WTC11 (cell line): Measurements from ENCODE around the gene TMEM60. TPM values are rescaled to one million over a fixed set of nuclear protein-coding genes. Genes with fewer than 3 reads are reported as not detected.

Experiments
- ATAC-seq: fragments of 200-7000 bp; cut with Tn5 transposase; 2 replicates; pipeline ENCODE4 v1.10.0; 2021; ENCODE audit warnings: mild to moderate bottlenecking, moderate library complexity
- CTCF ChIA-PET: fragments of 300-600 bp; sonication (Branson Sonifier 250); formaldehyde crosslinking; loops from one replicate; lab custom pipeline; 2021; ENCODE audit warnings: antibody characterized with exemption; lab: Charles Lee
- POLR2A ChIA-PET: fragments of 350-600 bp; sonication (Branson Sonifier 250); formaldehyde crosslinking; loops from one replicate; lab custom pipeline; 2021; ENCODE audit warnings: antibody characterized with exemption; lab: Charles Lee
- DNase-seq: peaks from one replicate; pipeline ENCODE4 v3.0.0; 2021; ENCODE audit warnings: low spot score
- H3K27ac Mint-ChIP-seq: 2 replicates; pipeline ENCODE4 v1.8.0; 2021; ENCODE audit warnings: mixed read lengths
- H3K27me3 Mint-ChIP-seq: 2 replicates; pipeline ENCODE4 v1.8.0; 2021; ENCODE audit warnings: low read depth, mild to moderate bottlenecking, moderate library complexity, mixed read lengths
- H3K36me3 Mint-ChIP-seq: 2 replicates; pipeline ENCODE4 v1.8.0; 2021; ENCODE audit warnings: mixed read lengths
- H3K4me1 Mint-ChIP-seq: 2 replicates; pipeline ENCODE4 v1.8.0; 2022; ENCODE audit warnings: mixed read lengths
- H3K4me3 Mint-ChIP-seq: 2 replicates; pipeline ENCODE4 v1.8.0; 2021; ENCODE audit warnings: mild to moderate bottlenecking, moderate library complexity, mixed read lengths
- H3K9me3 Mint-ChIP-seq: 2 replicates; pipeline ENCODE4 v1.8.0; 2021; ENCODE audit warnings: mixed read lengths
- ATF1 ChIP-seq: sonication (generic); formaldehyde crosslinking; IDR thresholded peaks from 2 replicates; pipeline ENCODE4 v1.8.1; 2023; ENCODE audit warnings: mild to moderate bottlenecking, moderate library complexity, missing genetic modification reagents
- CBFB ChIP-seq: sonication (generic); formaldehyde crosslinking; IDR thresholded peaks from 2 replicates; pipeline ENCODE4 v1.8.1; 2022; ENCODE audit warnings: mild to moderate bottlenecking, low read depth, missing genetic modification reagents
- CREM ChIP-seq: sonication (generic); formaldehyde crosslinking; IDR thresholded peaks from 2 replicates; pipeline ENCODE4 v1.8.1; 2022; ENCODE audit warnings: mild to moderate bottlenecking, missing genetic modification reagents, moderate library complexity
- FOXP1 ChIP-seq: sonication (generic); formaldehyde crosslinking; IDR thresholded peaks from 2 replicates; pipeline ENCODE4 v1.8.0; 2022; ENCODE audit warnings: missing genetic modification reagents, mild to moderate bottlenecking, moderate library complexity, borderline replicate concordance
- HMGA2 ChIP-seq: fragments of 250-450 bp; sonication (Bioruptor Pico); IDR thresholded peaks from 2 replicates; pipeline ENCODE4 v1.4.0; 2021; ENCODE audit warnings: mild to moderate bottlenecking, moderate library complexity
- IRF2 ChIP-seq: sonication (generic); formaldehyde crosslinking; IDR thresholded peaks from 2 replicates; pipeline ENCODE4 v1.8.0; 2022; ENCODE audit warnings: low read depth, missing genetic modification reagents, borderline replicate concordance
- MXD4 ChIP-seq: fragments of 250-450 bp; sonication (Bioruptor Pico); IDR thresholded peaks from 2 replicates; pipeline ENCODE4 v1.8.0; 2021; ENCODE audit warnings: mild to moderate bottlenecking, moderate library complexity, borderline replicate concordance
- MYBL2 ChIP-seq: sonication (generic); formaldehyde crosslinking; IDR thresholded peaks from 2 replicates; pipeline ENCODE4 v1.8.1; 2023; ENCODE audit warnings: mild to moderate bottlenecking, moderate library complexity, missing genetic modification reagents
- NFATC4 ChIP-seq: fragments of 250-450 bp; sonication (Bioruptor Pico); IDR thresholded peaks from 2 replicates; pipeline ENCODE4 v1.9.0; 2021; ENCODE audit warnings: mild to moderate bottlenecking
- NFE2L1 ChIP-seq: sonication (generic); formaldehyde crosslinking; IDR thresholded peaks from 2 replicates; pipeline ENCODE4 v1.8.1; 2023; ENCODE audit warnings: missing genetic modification reagents
- NFYB ChIP-seq: sonication (generic); formaldehyde crosslinking; conservative IDR thresholded peaks from 2 replicates; pipeline ENCODE4 v1.8.0; 2022; ENCODE audit warnings: low read depth, missing genetic modification reagents
- NR3C1 ChIP-seq: sonication (generic); formaldehyde crosslinking; conservative IDR thresholded peaks from 2 replicates; pipeline ENCODE4 v1.8.1; 2023; ENCODE audit warnings: low read depth, mild to moderate bottlenecking, missing genetic modification reagents
- SP1 ChIP-seq: sonication (generic); formaldehyde crosslinking; conservative IDR thresholded peaks from 2 replicates; pipeline ENCODE4 v1.8.1; 2022; ENCODE audit warnings: missing genetic modification reagents
- TP53 ChIP-seq: sonication (generic); formaldehyde crosslinking; IDR thresholded peaks from 2 replicates; pipeline ENCODE4 v1.8.1; 2023; ENCODE audit warnings: mild to moderate bottlenecking, missing genetic modification reagents
- ZNF219 ChIP-seq: sonication (generic); formaldehyde crosslinking; IDR thresholded peaks from 2 replicates; pipeline ENCODE4 v1.8.0; 2023; ENCODE audit warnings: missing genetic modification reagents, mild to moderate bottlenecking, borderline replicate concordance
- ZNF423 ChIP-seq: fragments of 250-450 bp; sonication (Bioruptor Pico); IDR thresholded peaks from 2 replicates; pipeline ENCODE4 v2.1.2; 2022; ENCODE audit warnings: mild to moderate bottlenecking, moderate library complexity
- total RNA-seq: library from RNA; stranded (reverse); gene quantifications from 3 replicates; pipeline ENCODE4 v1.2.3, GENCODE V29; 2021
- TF ChIP-seq, protein P1 (sequence below): sonication (generic); formaldehyde crosslinking; IDR thresholded peaks from 2 replicates; pipeline ENCODE4 v1.8.1; 2023; ENCODE audit warnings: mild to moderate bottlenecking, moderate library complexity, missing genetic modification reagents
- TF ChIP-seq, protein P2 (sequence below): sonication (generic); formaldehyde crosslinking; IDR thresholded peaks from 2 replicates; pipeline ENCODE4 v1.8.0; 2022; ENCODE audit warnings: mild to moderate bottlenecking, missing genetic modification reagents
- TF ChIP-seq, protein P3 (sequence below): sonication (generic); formaldehyde crosslinking; IDR thresholded peaks from 2 replicates; pipeline ENCODE4 v1.8.0; 2023; ENCODE audit warnings: missing genetic modification reagents, mild to moderate bottlenecking, borderline replicate concordance
- TF ChIP-seq, protein P4 (sequence below): fragments of 250-450 bp; sonication (Bioruptor Pico); IDR thresholded peaks from 2 replicates; pipeline ENCODE4 v1.9.0; 2021; ENCODE audit warnings: mild to moderate bottlenecking
- TF ChIP-seq, protein P5 (sequence below): fragments of 250-450 bp; sonication (Bioruptor Pico); IDR thresholded peaks from 2 replicates; pipeline ENCODE4 v1.9.0; 2021; ENCODE audit warnings: moderate library complexity, mild to moderate bottlenecking, inconsistent platforms, borderline replicate concordance
- TF ChIP-seq, protein P6 (sequence below): sonication (generic); formaldehyde crosslinking; IDR thresholded peaks from 2 replicates; pipeline ENCODE4 v1.8.1; 2022; ENCODE audit warnings: low read depth, mild to moderate bottlenecking, moderate library complexity, missing genetic modification reagents, borderline replicate concordance

Gene TMEM60
- total RNA-seq, 1 experiment from 2014 or later, result 21.5 TPM

DNA sequence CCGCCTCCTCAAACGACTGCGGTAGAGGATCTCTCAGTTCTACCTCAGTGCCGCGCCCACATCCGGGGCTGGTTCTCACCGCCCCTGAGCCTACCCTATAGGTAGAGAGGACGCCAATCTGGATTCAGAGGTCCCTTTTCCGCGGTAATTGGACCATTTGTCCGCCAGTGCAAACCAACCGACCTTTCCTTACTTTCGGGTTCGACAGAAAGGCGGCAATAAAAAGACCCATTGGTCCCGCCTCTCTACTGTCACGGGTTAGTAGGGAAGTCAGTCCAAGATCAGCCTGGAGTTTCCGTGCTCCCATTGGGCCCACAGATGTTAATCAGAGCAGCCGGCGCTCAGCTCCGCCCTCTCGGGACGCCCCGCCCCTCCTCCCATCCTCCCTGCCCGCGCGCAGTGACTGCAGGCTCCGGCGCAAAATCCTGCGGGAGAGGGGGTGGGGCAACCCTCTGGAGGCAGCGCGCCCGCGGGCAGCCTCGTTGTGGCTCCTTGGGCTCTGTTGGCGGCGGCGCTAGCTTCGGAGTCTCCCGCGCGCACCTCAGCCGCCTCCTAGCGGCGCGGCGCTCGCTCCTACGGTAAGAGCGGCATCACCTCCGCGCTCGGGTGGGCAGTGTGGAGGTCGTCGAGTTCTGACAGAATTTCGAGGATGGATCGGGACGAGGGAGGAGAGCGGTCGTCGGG is at the start of gene TMEM60, which contains the start of gene PHTF2 (continued):
- TF ChIP-seq, protein P1, sequence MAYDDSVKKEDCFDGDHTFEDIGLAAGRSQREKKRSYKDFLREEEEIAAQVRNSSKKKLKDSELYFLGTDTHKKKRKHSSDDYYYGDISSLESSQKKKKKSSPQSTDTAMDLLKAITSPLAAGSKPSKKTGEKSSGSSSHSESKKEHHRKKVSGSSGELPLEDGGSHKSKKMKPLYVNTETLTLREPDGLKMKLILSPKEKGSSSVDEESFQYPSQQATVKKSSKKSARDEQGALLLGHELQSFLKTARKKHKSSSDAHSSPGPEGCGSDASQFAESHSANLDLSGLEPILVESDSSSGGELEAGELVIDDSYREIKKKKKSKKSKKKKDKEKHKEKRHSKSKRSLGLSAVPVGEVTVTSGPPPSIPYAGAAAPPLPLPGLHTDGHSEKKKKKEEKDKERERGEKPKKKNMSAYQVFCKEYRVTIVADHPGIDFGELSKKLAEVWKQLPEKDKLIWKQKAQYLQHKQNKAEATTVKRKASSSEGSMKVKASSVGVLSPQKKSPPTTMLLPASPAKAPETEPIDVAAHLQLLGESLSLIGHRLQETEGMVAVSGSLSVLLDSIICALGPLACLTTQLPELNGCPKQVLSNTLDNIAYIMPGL (CRISPR knock-in tag), result peak; percentile 95
- TF ChIP-seq IRF2 (CRISPR knock-in tag), result no peak
- peak; percentile 20; the same call in 1 of the 2 replicates for TF ChIP-seq CREM (CRISPR knock-in tag)
- TF ChIP-seq SP1, result peak; percentile 74; the same call in 1 of the 2 replicates
- no peak for TF ChIP-seq HMGA2 (CRISPR knock-in tag)
- TF ChIP-seq NFE2L1 (CRISPR knock-in tag), result 0 out of 2 replicates have a peak, but pooled peaks have one; percentile 11
- peak; percentile 90 for TF ChIP-seq TP53 (CRISPR knock-in tag)
- TF ChIP-seq MYBL2, result peak; percentile 86; the same call in 1 of the 2 replicates
- 0 out of 2 replicates have a peak, but pooled peaks have one; percentile 43 for TF ChIP-seq ATF1 (CRISPR knock-in tag)
- TF ChIP-seq, protein P2, sequence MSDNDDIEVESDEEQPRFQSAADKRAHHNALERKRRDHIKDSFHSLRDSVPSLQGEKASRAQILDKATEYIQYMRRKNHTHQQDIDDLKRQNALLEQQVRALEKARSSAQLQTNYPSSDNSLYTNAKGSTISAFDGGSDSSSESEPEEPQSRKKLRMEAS (CRISPR knock-in tag), result peak; percentile 36; the same call in 1 of the 2 replicates
- peak; percentile 95 for TF ChIP-seq NFYB (CRISPR knock-in tag)
- TF ChIP-seq, protein P3, sequence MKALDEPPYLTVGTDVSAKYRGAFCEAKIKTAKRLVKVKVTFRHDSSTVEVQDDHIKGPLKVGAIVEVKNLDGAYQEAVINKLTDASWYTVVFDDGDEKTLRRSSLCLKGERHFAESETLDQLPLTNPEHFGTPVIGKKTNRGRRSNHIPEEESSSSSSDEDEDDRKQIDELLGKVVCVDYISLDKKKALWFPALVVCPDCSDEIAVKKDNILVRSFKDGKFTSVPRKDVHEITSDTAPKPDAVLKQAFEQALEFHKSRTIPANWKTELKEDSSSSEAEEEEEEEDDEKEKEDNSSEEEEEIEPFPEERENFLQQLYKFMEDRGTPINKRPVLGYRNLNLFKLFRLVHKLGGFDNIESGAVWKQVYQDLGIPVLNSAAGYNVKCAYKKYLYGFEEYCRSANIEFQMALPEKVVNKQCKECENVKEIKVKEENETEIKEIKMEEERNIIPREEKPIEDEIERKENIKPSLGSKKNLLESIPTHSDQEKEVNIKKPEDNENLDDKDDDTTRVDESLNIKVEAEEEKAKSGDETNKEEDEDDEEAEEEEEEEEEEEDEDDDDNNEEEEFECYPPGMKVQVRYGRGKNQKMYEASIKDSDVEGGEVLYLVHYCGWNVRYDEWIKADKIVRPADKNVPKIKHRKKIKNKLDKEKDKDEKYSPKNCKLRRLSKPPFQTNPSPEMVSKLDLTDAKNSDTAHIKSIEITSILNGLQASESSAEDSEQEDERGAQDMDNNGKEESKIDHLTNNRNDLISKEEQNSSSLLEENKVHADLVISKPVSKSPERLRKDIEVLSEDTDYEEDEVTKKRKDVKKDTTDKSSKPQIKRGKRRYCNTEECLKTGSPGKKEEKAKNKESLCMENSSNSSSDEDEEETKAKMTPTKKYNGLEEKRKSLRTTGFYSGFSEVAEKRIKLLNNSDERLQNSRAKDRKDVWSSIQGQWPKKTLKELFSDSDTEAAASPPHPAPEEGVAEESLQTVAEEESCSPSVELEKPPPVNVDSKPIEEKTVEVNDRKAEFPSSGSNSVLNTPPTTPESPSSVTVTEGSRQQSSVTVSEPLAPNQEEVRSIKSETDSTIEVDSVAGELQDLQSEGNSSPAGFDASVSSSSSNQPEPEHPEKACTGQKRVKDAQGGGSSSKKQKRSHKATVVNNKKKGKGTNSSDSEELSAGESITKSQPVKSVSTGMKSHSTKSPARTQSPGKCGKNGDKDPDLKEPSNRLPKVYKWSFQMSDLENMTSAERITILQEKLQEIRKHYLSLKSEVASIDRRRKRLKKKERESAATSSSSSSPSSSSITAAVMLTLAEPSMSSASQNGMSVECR (CRISPR knock-in tag), result 0 out of 2 replicates have a peak, but pooled peaks have one; percentile 9
- no peak for TF ChIP-seq NR3C1 (CRISPR knock-in tag)
- TF ChIP-seq ZNF423 (CRISPR knock-in tag), result no peak
- TF ChIP-seq, protein P4, sequence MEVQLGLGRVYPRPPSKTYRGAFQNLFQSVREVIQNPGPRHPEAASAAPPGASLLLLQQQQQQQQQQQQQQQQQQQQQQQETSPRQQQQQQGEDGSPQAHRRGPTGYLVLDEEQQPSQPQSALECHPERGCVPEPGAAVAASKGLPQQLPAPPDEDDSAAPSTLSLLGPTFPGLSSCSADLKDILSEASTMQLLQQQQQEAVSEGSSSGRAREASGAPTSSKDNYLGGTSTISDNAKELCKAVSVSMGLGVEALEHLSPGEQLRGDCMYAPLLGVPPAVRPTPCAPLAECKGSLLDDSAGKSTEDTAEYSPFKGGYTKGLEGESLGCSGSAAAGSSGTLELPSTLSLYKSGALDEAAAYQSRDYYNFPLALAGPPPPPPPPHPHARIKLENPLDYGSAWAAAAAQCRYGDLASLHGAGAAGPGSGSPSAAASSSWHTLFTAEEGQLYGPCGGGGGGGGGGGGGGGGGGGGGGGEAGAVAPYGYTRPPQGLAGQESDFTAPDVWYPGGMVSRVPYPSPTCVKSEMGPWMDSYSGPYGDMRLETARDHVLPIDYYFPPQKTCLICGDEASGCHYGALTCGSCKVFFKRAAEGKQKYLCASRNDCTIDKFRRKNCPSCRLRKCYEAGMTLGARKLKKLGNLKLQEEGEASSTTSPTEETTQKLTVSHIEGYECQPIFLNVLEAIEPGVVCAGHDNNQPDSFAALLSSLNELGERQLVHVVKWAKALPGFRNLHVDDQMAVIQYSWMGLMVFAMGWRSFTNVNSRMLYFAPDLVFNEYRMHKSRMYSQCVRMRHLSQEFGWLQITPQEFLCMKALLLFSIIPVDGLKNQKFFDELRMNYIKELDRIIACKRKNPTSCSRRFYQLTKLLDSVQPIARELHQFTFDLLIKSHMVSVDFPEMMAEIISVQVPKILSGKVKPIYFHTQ (CRISPR knock-in tag), result no peak

DNA sequence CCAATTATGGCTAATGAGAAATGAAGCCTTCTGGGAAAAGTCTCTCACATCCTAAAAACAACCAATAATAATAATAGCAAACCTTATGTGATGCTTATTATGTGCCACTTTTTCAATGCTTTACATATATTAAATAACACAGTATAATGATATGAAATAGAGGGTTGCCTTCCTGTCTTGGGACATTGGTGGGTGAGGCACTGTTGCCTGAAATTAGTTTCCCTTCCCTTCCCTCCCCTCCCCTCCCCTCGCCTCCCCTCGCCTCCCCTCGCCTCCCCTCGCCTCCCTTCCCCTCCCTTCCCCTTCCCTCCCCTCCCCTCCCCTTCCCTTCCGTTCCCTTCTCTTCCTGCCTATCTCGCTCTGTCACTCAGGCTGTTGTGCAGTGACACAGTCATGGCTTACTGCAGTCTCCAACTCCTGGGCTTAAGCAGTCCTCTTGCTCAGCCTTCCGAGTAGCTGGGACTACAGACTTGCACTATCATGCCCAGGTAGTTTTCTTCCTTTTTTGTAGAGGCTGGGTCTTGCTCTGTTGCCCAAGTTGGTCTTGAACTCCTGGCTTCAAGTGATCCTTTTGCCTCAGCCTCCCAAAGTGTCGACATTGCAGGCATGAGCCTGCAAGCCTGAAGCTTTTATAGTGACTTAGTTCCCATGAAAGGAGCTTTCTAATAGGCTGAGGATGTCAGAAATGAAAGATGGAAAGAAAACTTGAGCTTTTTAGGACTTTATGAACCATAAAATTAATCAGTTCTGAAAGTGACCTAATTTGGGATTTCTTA is 48.3 kb upstream of the TMEM60 start:
- Mint-ChIP-seq H3K27ac (no peak overlapping the region), H3K4me3 (no peak overlapping the region), H3K36me3 (no peaks in the 10 kb centered on the region), H3K9me3 (no peaks in the 10 kb centered on the region), H3K27me3 (no peaks in the 10 kb centered on the region), H3K4me1 (peaks cover 9% of the 10 kb centered on the region; the same call in 1 of the 2 replicates)
- DNase-seq (no peak), ATAC-seq (no peak)
- CTCF ChIA-PET, result no interaction called here
- POLR2A ChIA-PET, result no interaction called here
- TF ChIP-seq CREM (CRISPR knock-in tag) (no peak), CBFB (CRISPR knock-in tag) (no peak), MYBL2 (no peak), ZNF219 (CRISPR knock-in tag) (no peak), MXD4 (CRISPR knock-in tag) (no peak), NFATC4 (CRISPR knock-in tag) (no peak), FOXP1 (CRISPR knock-in tag) (no peak)
- TF ChIP-seq, protein P5, sequence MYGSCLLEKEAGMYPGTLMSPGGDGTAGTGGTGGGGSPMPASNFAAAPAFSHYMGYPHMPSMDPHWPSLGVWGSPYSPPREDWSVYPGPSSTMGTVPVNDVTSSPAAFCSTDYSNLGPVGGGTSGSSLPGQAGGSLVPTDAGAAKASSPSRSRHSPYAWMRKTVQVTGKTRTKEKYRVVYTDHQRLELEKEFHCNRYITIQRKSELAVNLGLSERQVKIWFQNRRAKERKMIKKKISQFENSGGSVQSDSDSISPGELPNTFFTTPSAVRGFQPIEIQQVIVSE (CRISPR knock-in tag), result no peak
- TF ChIP-seq, protein P6, sequence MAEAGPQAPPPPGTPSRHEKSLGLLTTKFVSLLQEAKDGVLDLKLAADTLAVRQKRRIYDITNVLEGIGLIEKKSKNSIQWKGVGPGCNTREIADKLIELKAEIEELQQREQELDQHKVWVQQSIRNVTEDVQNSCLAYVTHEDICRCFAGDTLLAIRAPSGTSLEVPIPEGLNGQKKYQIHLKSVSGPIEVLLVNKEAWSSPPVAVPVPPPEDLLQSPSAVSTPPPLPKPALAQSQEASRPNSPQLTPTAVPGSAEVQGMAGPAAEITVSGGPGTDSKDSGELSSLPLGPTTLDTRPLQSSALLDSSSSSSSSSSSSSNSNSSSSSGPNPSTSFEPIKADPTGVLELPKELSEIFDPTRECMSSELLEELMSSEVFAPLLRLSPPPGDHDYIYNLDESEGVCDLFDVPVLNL (CRISPR knock-in tag), result no peak
